Measurements from ENCODE around the gene ZBED1.
"Not testable (repeated sequence)": the region's sequence is repeated elsewhere in the genome, so short reads cannot be mapped to it uniquely, and the experiment has no call there.

ZBED1 gene

DNA sequence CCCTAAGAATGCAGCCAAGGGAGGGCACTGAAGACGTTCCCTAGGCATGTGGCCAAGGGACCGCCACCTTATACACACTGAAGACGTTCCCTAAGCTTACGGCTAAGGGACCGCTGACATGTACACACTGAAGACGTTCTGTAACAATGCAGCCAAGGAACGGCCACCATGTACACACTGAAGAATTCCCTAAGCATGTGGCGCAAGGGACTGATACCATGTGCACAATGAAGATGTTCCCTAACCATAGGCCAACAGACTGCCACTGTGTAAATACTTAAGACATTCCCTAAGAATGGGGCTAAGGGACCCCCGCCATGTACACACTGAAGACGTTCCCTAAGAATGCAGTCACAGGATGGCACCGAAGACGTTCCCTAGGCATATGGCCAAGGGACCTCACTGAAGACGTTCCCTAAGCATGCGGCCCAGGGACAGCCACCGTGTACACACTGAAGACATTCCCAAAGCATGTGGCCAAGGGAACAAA lies 36.1 kb downstream of the ZBED1 start:
- no peak overlapping the region for H3K4me3 ChIP-seq (ENCODE audit: low read depth, low read length)
- TF ChIP-seq, protein P1, sequence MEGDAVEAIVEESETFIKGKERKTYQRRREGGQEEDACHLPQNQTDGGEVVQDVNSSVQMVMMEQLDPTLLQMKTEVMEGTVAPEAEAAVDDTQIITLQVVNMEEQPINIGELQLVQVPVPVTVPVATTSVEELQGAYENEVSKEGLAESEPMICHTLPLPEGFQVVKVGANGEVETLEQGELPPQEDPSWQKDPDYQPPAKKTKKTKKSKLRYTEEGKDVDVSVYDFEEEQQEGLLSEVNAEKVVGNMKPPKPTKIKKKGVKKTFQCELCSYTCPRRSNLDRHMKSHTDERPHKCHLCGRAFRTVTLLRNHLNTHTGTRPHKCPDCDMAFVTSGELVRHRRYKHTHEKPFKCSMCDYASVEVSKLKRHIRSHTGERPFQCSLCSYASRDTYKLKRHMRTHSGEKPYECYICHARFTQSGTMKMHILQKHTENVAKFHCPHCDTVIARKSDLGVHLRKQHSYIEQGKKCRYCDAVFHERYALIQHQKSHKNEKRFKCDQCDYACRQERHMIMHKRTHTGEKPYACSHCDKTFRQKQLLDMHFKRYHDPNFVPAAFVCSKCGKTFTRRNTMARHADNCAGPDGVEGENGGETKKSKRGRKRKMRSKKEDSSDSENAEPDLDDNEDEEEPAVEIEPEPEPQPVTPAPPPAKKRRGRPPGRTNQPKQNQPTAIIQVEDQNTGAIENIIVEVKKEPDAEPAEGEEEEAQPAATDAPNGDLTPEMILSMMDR (IDR thresholded peaks at IDR 0.05; ENCODE audit: insufficient read depth, low read depth, low read length, missing control alignments): no peak
- no peak for DNase-seq (ENCODE audit: low read depth)

DNA sequence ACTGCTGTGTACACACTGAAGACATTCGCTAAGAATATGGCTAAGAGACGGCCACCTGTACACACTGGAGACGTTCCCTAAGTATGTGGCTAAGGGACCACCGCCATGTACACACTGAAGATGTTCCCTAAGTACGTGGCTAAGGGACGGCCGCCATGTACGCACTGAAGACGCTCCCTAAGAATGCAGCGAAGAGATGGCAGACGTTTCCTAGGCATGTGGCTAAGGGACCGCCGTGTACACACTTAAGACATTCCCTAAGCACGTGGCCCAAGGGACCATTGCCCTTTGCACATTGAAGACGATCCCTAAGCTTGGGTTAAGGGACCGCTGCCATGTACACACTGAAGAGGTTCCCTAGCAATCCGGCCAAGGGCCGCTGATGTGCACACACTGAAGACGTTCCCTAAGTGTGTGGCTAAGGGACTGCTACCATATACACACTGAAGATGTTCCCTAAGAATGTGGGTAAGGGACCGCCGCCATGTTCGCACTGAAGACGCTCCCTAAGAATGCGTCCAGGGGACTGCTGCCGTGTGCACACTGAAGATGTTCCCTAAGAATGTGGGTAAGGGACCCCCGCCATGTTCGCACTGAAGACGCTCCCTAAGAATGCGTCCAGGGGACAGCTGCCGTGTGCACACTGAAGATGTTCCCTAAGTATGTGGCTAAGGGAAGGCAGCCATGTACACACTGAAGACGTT lies 36.7 kb downstream of the ZBED1 start:
- TF ChIP-seq, protein P1 (IDR thresholded peaks at IDR 0.05; ENCODE audit: insufficient read depth, low read depth, low read length, missing control alignments): no peak
- no peak for DNase-seq (ENCODE audit: low read depth)
- no peak overlapping the region for H3K4me3 ChIP-seq (ENCODE audit: low read depth, low read length)

GRCh38 chrX:2463481-2463880 lies 37.3 kb downstream of the ZBED1 start:
- H3K4me3 ChIP-seq (ENCODE audit: low read depth, low read length); DNase-seq (ENCODE audit: low read depth): not testable (repeated sequence)

GRCh38 chrX:2462780-2463179 lies 38.0 kb downstream of the ZBED1 start:
- TF ChIP-seq, protein P1 (IDR thresholded peaks at IDR 0.05; ENCODE audit: insufficient read depth, low read depth, low read length, missing control alignments): no peak
- no peak for DNase-seq (ENCODE audit: low read depth)
- no peak overlapping the region for H3K4me3 ChIP-seq (ENCODE audit: low read depth, low read length)

- no peak overlapping the region for H3K4me3 ChIP-seq (ENCODE audit: low read depth, low read length)
- TF ChIP-seq, protein P1 (IDR thresholded peaks at IDR 0.05; ENCODE audit: insufficient read depth, low read depth, low read length, missing control alignments): no peak
- DNase-seq (ENCODE audit: low read depth): no peak
Measured at GRCh38 chrX:2462074-2462473, 38.7 kb downstream of the ZBED1 start.

DNA sequence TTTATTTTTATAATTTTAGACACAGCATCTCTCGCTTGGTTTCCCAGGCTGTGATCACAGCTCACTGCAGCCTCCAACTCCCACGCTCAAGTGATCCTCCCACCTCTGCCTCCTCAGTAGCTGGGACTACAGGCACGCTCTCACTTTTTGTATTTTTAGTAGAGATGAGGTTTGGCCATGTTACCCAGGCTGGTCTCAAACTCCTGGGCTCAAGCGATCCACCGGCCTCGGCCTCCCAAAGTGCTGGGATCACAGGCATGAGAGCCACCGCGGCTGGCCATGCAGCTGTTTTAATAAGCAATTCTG lies 39.1 kb downstream of the ZBED1 start:
- DNase-seq (ENCODE audit: low read depth): no peak
- no peak overlapping the region for H3K4me3 ChIP-seq (ENCODE audit: low read depth, low read length)
- TF ChIP-seq, protein P1 (IDR thresholded peaks at IDR 0.05; ENCODE audit: insufficient read depth, low read depth, low read length, missing control alignments): no peak

GRCh38 chrX:2460821-2461710 lies 39.7 kb downstream of the ZBED1 start:
- H3K4me3 ChIP-seq (ENCODE audit: low read depth, low read length); DNase-seq (ENCODE audit: low read depth): not testable (repeated sequence)

- H3K4me3 ChIP-seq (ENCODE audit: low read depth, low read length): not testable (repeated sequence)
Measured at GRCh38 chrX:2460048-2460447, 40.7 kb downstream of the ZBED1 start.

More at GRCh38 chrX:2460048-2460447, 40.7 kb downstream of the ZBED1 start:
- DNase-seq (ENCODE audit: low read depth): not testable (repeated sequence)
